Measurements from ENCODE around the gene KCNQ4.
A peak's percentile ranks its signal among the peaks of the same experiment; 100 is the strongest.

Gene KCNQ4

GRCh38 chr1:40755067-40755466 lies 28.5 kb upstream of the KCNQ4 start:
- DNase-seq (ENCODE audit: low read depth): no peak

GRCh38 chr1:40756523-40756922 lies 27.1 kb upstream of the KCNQ4 start:
- no peak for DNase-seq (ENCODE audit: low read depth)

- no peak for DNase-seq (ENCODE audit: low read depth)
Observed at GRCh38 chr1:40757084-40757483, 26.5 kb upstream of the KCNQ4 start.

GRCh38 chr1:40758004-40758403 lies 25.6 kb upstream of the KCNQ4 start:
- DNase-seq (ENCODE audit: low read depth): no peak

GRCh38 chr1:40758578-40759343 lies 24.8 kb upstream of the KCNQ4 start:
- DNase-seq (ENCODE audit: low read depth): no peak

GRCh38 chr1:40760984-40761383 lies 22.6 kb upstream of the KCNQ4 start:
- no peak for DNase-seq (ENCODE audit: low read depth)

- DNase-seq (ENCODE audit: low read depth): no peak
Observed at GRCh38 chr1:40762144-40762923, 21.3 kb upstream of the KCNQ4 start.

GRCh38 chr1:40763742-40764532 lies 19.6 kb upstream of the KCNQ4 start:
- no peak for DNase-seq (ENCODE audit: low read depth)

- no peak for DNase-seq (ENCODE audit: low read depth)
Observed at GRCh38 chr1:40764981-40765380, 18.6 kb upstream of the KCNQ4 start.

- no peak for DNase-seq (ENCODE audit: low read depth)
Observed at GRCh38 chr1:40766017-40766416, 17.6 kb upstream of the KCNQ4 start.

GRCh38 chr1:40766560-40766959 lies 17.0 kb upstream of the KCNQ4 start:
- no peak for DNase-seq (ENCODE audit: low read depth)

GRCh38 chr1:40768146-40768990 lies 15.2 kb upstream of the KCNQ4 start:
- no peak for DNase-seq (ENCODE audit: low read depth)

- DNase-seq (ENCODE audit: low read depth): no peak
Observed at GRCh38 chr1:40769815-40770214, 13.8 kb upstream of the KCNQ4 start.

- DNase-seq (ENCODE audit: low read depth): no peak
Observed at GRCh38 chr1:40770296-40771070, 13.1 kb upstream of the KCNQ4 start.

GRCh38 chr1:40772146-40772955 lies 11.2 kb upstream of the KCNQ4 start:
- no peak for DNase-seq (ENCODE audit: low read depth)

- no peak for DNase-seq (ENCODE audit: low read depth)
Observed at GRCh38 chr1:40773748-40774265, 9.8 kb upstream of the KCNQ4 start.

GRCh38 chr1:40774266-40774998 lies 9.2 kb upstream of the KCNQ4 start:
- peak; percentile 51 for DNase-seq (ENCODE audit: low read depth)

GRCh38 chr1:40776236-40777072 lies 7.1 kb upstream of the KCNQ4 start:
- DNase-seq (ENCODE audit: low read depth): no peak

Measured in activated gamma-delta T cell treated with anti-CD3 and anti-CD28 coated beads, Interleukin-2, amount 50 U/mL, for 16 hours (primary cell).